Upper lobe of right lung (tissue), 1 donor: ENCODE data around the gene EPB41. TPM values are rescaled to one million over a fixed set of nuclear protein-coding genes. Genes with fewer than 3 reads are reported as not detected.

Experiments used
- ATAC-seq: fragments of 200-7000 bp; cut with Tn5 transposase; one replicate; pipeline ENCODE4 v1.9.1; 2020; ENCODE audit warnings: mild to moderate bottlenecking, moderate library complexity
- DNase-seq: peaks from one replicate; pipeline ENCODE4 v3.0.0-alpha.2; 2020
- H3K27ac ChIP-seq: fragments of 200-600 bp; one replicate; pipeline ENCODE4 v1.8.0; 2022
- H3K27me3 ChIP-seq: fragments of 200-600 bp; one replicate; pipeline ENCODE4 v1.8.0; 2022; ENCODE audit warnings: mild to moderate bottlenecking
- H3K36me3 ChIP-seq: fragments of 200-600 bp; one replicate; pipeline ENCODE4 v1.8.0; 2022
- H3K4me1 ChIP-seq: fragments of 200-600 bp; one replicate; pipeline ENCODE4 v1.8.0; 2022
- H3K4me3 ChIP-seq: fragments of 200-600 bp; one replicate; pipeline ENCODE4 v1.8.0; 2022; ENCODE audit warnings: mild to moderate bottlenecking
- H3K9me3 ChIP-seq: fragments of 200-600 bp; one replicate; pipeline ENCODE4 v1.8.0; 2022
- CTCF ChIP-seq: fragments of 200-600 bp; IDR thresholded peaks from one replicate; pipeline ENCODE4 v1.8.0; 2022; ENCODE audit warnings: antibody characterized with exemption
- intact Hi-C: fragments of 100-400 bp; cut with DNase I; formaldehyde crosslinking; loops from one replicate; pipeline ENCODE4 v1.11.0; 2022
- total RNA-seq: library from RNA; stranded (reverse); fragmentation: NEBNext Ultra II Directional; extraction: Animal tissue kit (Norgen Biotek cat#: 25700); gene quantifications from one replicate; pipeline ENCODE4 v1.2.1, GENCODE V29; 2021
- donor health status: DM: no; HTN: yes; CAD: no; lungs with severe emphysema.

EPB41 gene
- total RNA-seq, 1 donor from 2014 or later = 67.0 TPM

- no peaks in the 10 kb centered on the region for H3K27me3 ChIP-seq
- H3K9me3 ChIP-seq = no peaks in the 10 kb centered on the region
- H3K36me3 ChIP-seq = no peaks in the 10 kb centered on the region
- no peak overlapping the region for H3K4me3 ChIP-seq
- intact Hi-C loops = no loop called here
- ATAC-seq (no peak), DNase-seq (no peak)
- H3K27ac ChIP-seq = no peak overlapping the region
- no peak for TF ChIP-seq CTCF
- H3K4me1 ChIP-seq = no peaks in the 10 kb centered on the region
These were observed 52.2 kb downstream of the EPB41 start for GRCh38 chr1:28966617-28967016.

- DNase-seq (no peak), ATAC-seq (no peak)
- Histone ChIP-seq H3K4me1 (peaks cover 4% of the 10 kb centered on the region), H3K9me3 (no peaks in the 10 kb centered on the region), H3K36me3 (no peaks in the 10 kb centered on the region), H3K4me3 (no peak overlapping the region), H3K27ac (no peak overlapping the region), H3K27me3 (no peaks in the 10 kb centered on the region)
- no peak for TF ChIP-seq CTCF
- intact Hi-C loops = no loop called here
These were observed 57.8 kb downstream of the EPB41 start for GRCh38 chr1:28971980-28972771.

GRCh38 chr1:28973596-28974421 lies 59.4 kb downstream of the EPB41 start:
- intact Hi-C loops = no loop called here
- Histone ChIP-seq H3K9me3 (no peaks in the 10 kb centered on the region), H3K27me3 (no peaks in the 10 kb centered on the region), H3K27ac (no peak overlapping the region), H3K4me3 (no peak overlapping the region), H3K4me1 (peaks cover 4% of the 10 kb centered on the region), H3K36me3 (no peaks in the 10 kb centered on the region)
- no peak for TF ChIP-seq CTCF
- DNase-seq = no peak
- ATAC-seq = no peak

GRCh38 chr1:28974432-28974831 lies 60.1 kb downstream of the EPB41 start:
- H3K4me1 ChIP-seq = peaks cover 4% of the 10 kb centered on the region
- H3K4me3 ChIP-seq = no peak overlapping the region
- no peak overlapping the region for H3K27ac ChIP-seq
- intact Hi-C loops = no loop called here
- H3K27me3 ChIP-seq = no peaks in the 10 kb centered on the region
- no peak for DNase-seq
- H3K36me3 ChIP-seq = no peaks in the 10 kb centered on the region
- no peaks in the 10 kb centered on the region for H3K9me3 ChIP-seq
- no peak for ATAC-seq
- no peak for TF ChIP-seq CTCF

GRCh38 chr1:28976248-28976647 lies 61.9 kb downstream of the EPB41 start:
- Histone ChIP-seq H3K4me3 (no peak overlapping the region), H3K27me3 (no peaks in the 10 kb centered on the region), H3K9me3 (no peaks in the 10 kb centered on the region), H3K27ac (no peak overlapping the region), H3K36me3 (no peaks in the 10 kb centered on the region), H3K4me1 (peaks cover 4% of the 10 kb centered on the region)
- ATAC-seq (no peak), DNase-seq (no peak)
- no peak for TF ChIP-seq CTCF
- intact Hi-C loops = no loop called here
